Astrocyte of the spinal cord (primary cell): Measurements from ENCODE around the gene ERRFI1.
"Not testable (repeated sequence)": the region's sequence is repeated elsewhere in the genome, so short reads cannot be mapped to it uniquely, and the experiment has no call there.

Source experiments
- DNase-seq: peaks from one replicate; pipeline ENCODE4 v3.0.0; 2011; ENCODE audit warnings: low read depth, low spot score
- H3K4me3 ChIP-seq: 2 replicates; pipeline ENCODE4 v1.5.1; 2011; ENCODE audit warnings: low read depth, mild to moderate bottlenecking, low read length, moderate library complexity
- in situ Hi-C: cut with HindIII; loops from 2 replicates; pipeline ENCODE4 v1.10.0; 2017; ENCODE audit warnings: low sequenced_read_pairs
- TF ChIP-seq, protein P1 (sequence below): IDR thresholded peaks from 2 replicates; pipeline ENCODE4 v1.5.1; 2012; ENCODE audit warnings: low read depth, mild to moderate bottlenecking, low read length, inconsistent platforms

Gene ERRFI1

DNA sequence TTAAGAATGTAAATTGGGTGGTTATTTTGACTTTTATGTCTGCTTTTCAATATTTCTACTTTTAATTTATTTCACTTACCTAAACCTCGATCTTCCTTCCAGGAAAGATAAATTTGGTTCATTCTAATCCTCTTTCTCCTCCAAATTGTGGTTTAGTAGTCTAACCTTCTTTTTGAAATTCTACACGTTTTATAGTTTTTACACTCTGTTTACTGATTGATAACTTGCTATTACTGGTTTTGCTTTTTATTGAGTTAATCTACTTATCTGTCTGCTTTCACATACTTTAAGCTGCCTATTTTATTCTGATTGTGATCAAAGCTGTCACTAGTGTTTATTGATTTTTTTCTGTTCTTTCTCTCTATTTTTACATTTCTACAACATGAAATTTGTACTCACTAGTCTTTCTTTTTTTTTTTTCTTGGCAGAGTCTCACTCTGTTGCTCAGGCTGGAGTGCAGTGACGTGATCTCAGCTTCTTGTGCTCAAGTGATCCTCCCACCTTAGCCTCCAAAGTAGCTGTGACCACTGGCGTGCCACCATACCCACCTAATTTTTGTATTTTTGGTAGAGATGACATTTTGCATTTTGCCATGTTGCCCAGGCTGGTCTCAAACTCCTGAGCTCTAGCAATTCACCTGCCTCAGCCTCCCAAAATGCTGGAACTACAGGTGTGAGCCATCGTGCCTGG, 27.9 kb upstream of the ERRFI1 start:
- TF ChIP-seq, protein P1, sequence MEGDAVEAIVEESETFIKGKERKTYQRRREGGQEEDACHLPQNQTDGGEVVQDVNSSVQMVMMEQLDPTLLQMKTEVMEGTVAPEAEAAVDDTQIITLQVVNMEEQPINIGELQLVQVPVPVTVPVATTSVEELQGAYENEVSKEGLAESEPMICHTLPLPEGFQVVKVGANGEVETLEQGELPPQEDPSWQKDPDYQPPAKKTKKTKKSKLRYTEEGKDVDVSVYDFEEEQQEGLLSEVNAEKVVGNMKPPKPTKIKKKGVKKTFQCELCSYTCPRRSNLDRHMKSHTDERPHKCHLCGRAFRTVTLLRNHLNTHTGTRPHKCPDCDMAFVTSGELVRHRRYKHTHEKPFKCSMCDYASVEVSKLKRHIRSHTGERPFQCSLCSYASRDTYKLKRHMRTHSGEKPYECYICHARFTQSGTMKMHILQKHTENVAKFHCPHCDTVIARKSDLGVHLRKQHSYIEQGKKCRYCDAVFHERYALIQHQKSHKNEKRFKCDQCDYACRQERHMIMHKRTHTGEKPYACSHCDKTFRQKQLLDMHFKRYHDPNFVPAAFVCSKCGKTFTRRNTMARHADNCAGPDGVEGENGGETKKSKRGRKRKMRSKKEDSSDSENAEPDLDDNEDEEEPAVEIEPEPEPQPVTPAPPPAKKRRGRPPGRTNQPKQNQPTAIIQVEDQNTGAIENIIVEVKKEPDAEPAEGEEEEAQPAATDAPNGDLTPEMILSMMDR, result no peak
- no peak for DNase-seq
- in situ Hi-C loops, result no loop called here
- no peak overlapping the region for H3K4me3 ChIP-seq

- DNase-seq, result no peak
- H3K4me3 ChIP-seq, result no peak overlapping the region
- in situ Hi-C loops, result no loop called here
- TF ChIP-seq, protein P1, result no peak
These were observed 25.5 kb upstream of the ERRFI1 start for GRCh38 chr1:8051650-8052049.

GRCh38 chr1:8049229-8049628, 23.1 kb upstream of the ERRFI1 start:
- DNase-seq, H3K4me3 ChIP-seq, in situ Hi-C loops: not testable (repeated sequence)

GRCh38 chr1:8047686-8048445, 21.8 kb upstream of the ERRFI1 start:
- TF ChIP-seq, protein P1, result no peak
- in situ Hi-C loops, result no loop called here
- no peak overlapping the region for H3K4me3 ChIP-seq
- peak; percentile 85 for DNase-seq

- TF ChIP-seq, protein P1, result no peak
- in situ Hi-C loops, result no loop called here
- DNase-seq, result peak; percentile 28
- H3K4me3 ChIP-seq, result no peak overlapping the region
These were observed 21.0 kb upstream of the ERRFI1 start for GRCh38 chr1:8047112-8047511.

- no peak for DNase-seq
- H3K4me3 ChIP-seq, result no peak overlapping the region
- in situ Hi-C loops, result no loop called here
- TF ChIP-seq, protein P1, result no peak
These were observed 20.3 kb upstream of the ERRFI1 start for GRCh38 chr1:8046391-8046790.

DNA sequence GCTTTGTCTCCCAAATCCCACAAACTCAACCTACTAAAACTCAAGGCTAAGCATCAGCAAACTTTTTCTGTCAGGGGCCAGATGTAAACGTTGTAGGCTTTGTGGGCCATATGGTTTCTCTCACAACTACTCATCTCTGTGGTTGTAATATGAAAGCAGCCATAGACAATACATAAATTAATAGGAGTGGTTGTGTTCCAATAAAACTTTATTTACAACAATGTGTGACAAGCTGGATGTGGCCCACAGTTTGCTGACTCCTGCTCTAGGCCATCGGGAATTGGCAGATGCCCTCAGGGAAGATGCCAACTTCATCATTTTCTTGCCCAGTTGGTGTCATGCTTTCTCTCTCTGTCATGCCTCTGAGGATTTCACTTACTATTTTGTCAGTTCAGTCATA, 17.5 kb upstream of the ERRFI1 start:
- DNase-seq, result no peak
- in situ Hi-C loops, result no loop called here
- TF ChIP-seq, protein P1, result no peak
- H3K4me3 ChIP-seq, result no peak overlapping the region
